PC-3 (cell line): ENCODE data around the gene RNF8. TPM values are rescaled to one million over a fixed set of nuclear protein-coding genes. Genes with fewer than 3 reads are reported as not detected.
"Not testable (repeated sequence)": the region's sequence is repeated elsewhere in the genome, so short reads cannot be mapped to it uniquely, and the experiment has no call there.

Experiments used
- ATAC-seq: fragments of 200-7000 bp; cut with Tn5 transposase; 2 replicates; pipeline ENCODE4 v1.9.1; 2020; ENCODE audit warnings: mild to moderate bottlenecking, moderate library complexity
- BruUV-seq: library from RNA; stranded (reverse); fragments of 400-500 nt; replicated peaks from 2 replicates; lab custom pipeline; 2021; lab: Mats Ljungman, UMichigan
- CTCF ChIA-PET: fragments of 300-600 bp; sonication (Branson Sonifier 250); formaldehyde crosslinking; loops from one replicate; lab custom pipeline; 2022; ENCODE audit warnings: antibody characterized with exemption; lab: Charles Lee
- POLR2A ChIA-PET: fragments of 300-600 bp; sonication (Branson Sonifier 250); formaldehyde crosslinking; loops from one replicate; lab custom pipeline; 2022; ENCODE audit warnings: antibody characterized with exemption; ENCODE audit not compliant: unreplicated experiment; lab: Charles Lee
- DNase-seq: peaks from one replicate; pipeline ENCODE4 v3.0.0-alpha.2; 2015
- H2AFZ ChIP-seq: fragments of 300-600 bp; sonication (generic); 2 replicates; pipeline ENCODE4 v1.6.0; 2016; ENCODE audit warnings: antibody characterized with exemption, low read length
- H3F3A ChIP-seq: fragments of 300-600 bp; sonication (generic); one replicate; pipeline ENCODE4 v1.6.0; 2017; ENCODE audit warnings: antibody characterized with exemption, low read length, control low read depth, mild to moderate bottlenecking; ENCODE audit not compliant: unreplicated experiment
- H3K27ac ChIP-seq: fragments of 300-600 bp; sonication (generic); 2 replicates; pipeline ENCODE4 v1.5.1; 2016; ENCODE audit warnings: mild to moderate bottlenecking, low read length
- H3K27me3 ChIP-seq: fragments of 300-600 bp; sonication (generic); 2 replicates; pipeline ENCODE4 v1.6.1; 2016; ENCODE audit warnings: low read length, mixed read lengths
- H3K36me3 ChIP-seq: fragments of 300-600 bp; sonication (generic); 2 replicates; pipeline ENCODE4 v1.6.1; 2016; ENCODE audit warnings: low read depth, mixed run types, low read length, mixed read lengths
- H3K4me1 ChIP-seq: fragments of 300-600 bp; sonication (generic); 2 replicates; pipeline ENCODE4 v1.5.1; 2016; ENCODE audit warnings: low read length; ENCODE audit not compliant: insufficient read depth
- H3K4me2 ChIP-seq: fragments of 300-600 bp; sonication (generic); 2 replicates; pipeline ENCODE4 v1.6.0; 2016; ENCODE audit warnings: low read length
- H3K4me3 ChIP-seq: fragments of 300-600 bp; sonication (generic); 2 replicates; pipeline ENCODE4 v1.5.1; 2016; ENCODE audit warnings: mild to moderate bottlenecking, low read length, mixed read lengths
- H3K79me2 ChIP-seq: fragments of 300-600 bp; sonication (generic); 2 replicates; pipeline ENCODE4 v1.6.1; 2017; ENCODE audit warnings: low read length, mixed read lengths
- H3K9ac ChIP-seq: fragments of 300-600 bp; sonication (generic); 2 replicates; pipeline ENCODE4 v1.6.0; 2016; ENCODE audit warnings: mild to moderate bottlenecking, low read length
- H3K9me2 ChIP-seq: fragments of 300-600 bp; sonication (generic); replicated peaks from 2 replicates; pipeline ENCODE4 v1.6.1; 2016; ENCODE audit warnings: mixed run types, low read length, mixed read lengths
- H3K9me3 ChIP-seq: fragments of 300-600 bp; sonication (generic); 2 replicates; pipeline ENCODE4 v1.6.1; 2016; ENCODE audit warnings: low read length, mixed read lengths
- H4K20me1 ChIP-seq: fragments of 300-600 bp; sonication (generic); 2 replicates; pipeline ENCODE4 v1.6.1; 2016; ENCODE audit warnings: low read length, mixed read lengths
- EZH2 ChIP-seq: fragments of 300-600 bp; sonication (generic); IDR thresholded peaks from one replicate; pipeline ENCODE4 v1.6.1; 2017; ENCODE audit warnings: antibody characterized with exemption, mild to moderate bottlenecking, low read length; ENCODE audit not compliant: unreplicated experiment
- EZH2phosphoT487 ChIP-seq: fragments of 300-600 bp; sonication (generic); IDR thresholded peaks from 2 replicates; pipeline ENCODE4 v1.6.1; 2018; ENCODE audit warnings: mild to moderate bottlenecking, antibody characterized with exemption, low read length, borderline replicate concordance
- intact Hi-C: fragments of 100-400 bp; cut with micrococcal nuclease; formaldehyde crosslinking; loops from 2 replicates; pipeline ENCODE4 v1.9.0; 2023
- total RNA-seq: library from RNA; depleted of rRNA; stranded (reverse); fragments of >200 nt; gene quantifications from 2 replicates; pipeline ENCODE4 v1.2.3, GENCODE V29; 2014
- TF ChIP-seq, protein P1 (sequence below): fragments of 300-600 bp; sonication (generic); conservative IDR thresholded peaks from 2 replicates; pipeline ENCODE4 v1.5.1; 2017; ENCODE audit warnings: antibody characterized with exemption, low read depth, mild to moderate bottlenecking, low read length

The RNF8 gene
- total RNA-seq, 1 experiment from 2014 or later, result 28.1 TPM

- POLR2A ChIA-PET, result no interaction called here
These were observed 47.9 kb upstream of the RNF8 start for GRCh38 chr6:37305841-37306425.

GRCh38 chr6:37306624-37307222 is 47.1 kb upstream of the RNF8 start:
- Histone ChIP-seq H3K27me3 (no peaks in the 10 kb centered on the region), H4K20me1 (no peaks in the 10 kb centered on the region), H3K4me3 (no peak overlapping the region), H3K79me2 (no peaks in the 10 kb centered on the region), H2AFZ (no peak overlapping the region), H3K4me2 (no peak overlapping the region), H3K9me3 (no peaks in the 10 kb centered on the region), H3K9ac (no peak overlapping the region), H3F3A (no peaks in the 10 kb centered on the region), H3K4me1 (peaks cover 4% of the 10 kb centered on the region; the same call in 1 of the 2 replicates), H3K36me3 (peaks cover 9% of the 10 kb centered on the region; the same call in 1 of the 2 replicates), H3K27ac (no peak overlapping the region), H3K9me2 (no peaks in the 10 kb centered on the region)
- no peak for TF ChIP-seq EZH2
- no peak for TF ChIP-seq EZH2phosphoT487
- TF ChIP-seq, protein P1, sequence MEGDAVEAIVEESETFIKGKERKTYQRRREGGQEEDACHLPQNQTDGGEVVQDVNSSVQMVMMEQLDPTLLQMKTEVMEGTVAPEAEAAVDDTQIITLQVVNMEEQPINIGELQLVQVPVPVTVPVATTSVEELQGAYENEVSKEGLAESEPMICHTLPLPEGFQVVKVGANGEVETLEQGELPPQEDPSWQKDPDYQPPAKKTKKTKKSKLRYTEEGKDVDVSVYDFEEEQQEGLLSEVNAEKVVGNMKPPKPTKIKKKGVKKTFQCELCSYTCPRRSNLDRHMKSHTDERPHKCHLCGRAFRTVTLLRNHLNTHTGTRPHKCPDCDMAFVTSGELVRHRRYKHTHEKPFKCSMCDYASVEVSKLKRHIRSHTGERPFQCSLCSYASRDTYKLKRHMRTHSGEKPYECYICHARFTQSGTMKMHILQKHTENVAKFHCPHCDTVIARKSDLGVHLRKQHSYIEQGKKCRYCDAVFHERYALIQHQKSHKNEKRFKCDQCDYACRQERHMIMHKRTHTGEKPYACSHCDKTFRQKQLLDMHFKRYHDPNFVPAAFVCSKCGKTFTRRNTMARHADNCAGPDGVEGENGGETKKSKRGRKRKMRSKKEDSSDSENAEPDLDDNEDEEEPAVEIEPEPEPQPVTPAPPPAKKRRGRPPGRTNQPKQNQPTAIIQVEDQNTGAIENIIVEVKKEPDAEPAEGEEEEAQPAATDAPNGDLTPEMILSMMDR, result no peak
- intact Hi-C loops, result no loop called here
- DNase-seq (no peak), ATAC-seq (no peak)
- BruUV-seq, result no TSS peak
- POLR2A ChIA-PET, result no interaction called here
- CTCF ChIA-PET, result no interaction called here

More at GRCh38 chr6:37305841-37306425, 47.9 kb upstream of the RNF8 start:
- Histone ChIP-seq H3K9me2 (no peaks in the 10 kb centered on the region), H3K79me2 (no peaks in the 10 kb centered on the region), H3F3A (no peaks in the 10 kb centered on the region), H3K27ac (no peak overlapping the region), H3K9ac (no peak overlapping the region), H3K4me2 (no peak overlapping the region), H4K20me1 (no peaks in the 10 kb centered on the region), H2AFZ (no peak overlapping the region), H3K9me3 (no peaks in the 10 kb centered on the region), H3K4me3 (no peak overlapping the region), H3K27me3 (no peaks in the 10 kb centered on the region), H3K36me3 (peaks cover 9% of the 10 kb centered on the region; the same call in 1 of the 2 replicates), H3K4me1 (peaks cover 4% of the 10 kb centered on the region; the same call in 1 of the 2 replicates)
- BruUV-seq, result no TSS peak
- CTCF ChIA-PET, result no interaction called here
- no peak for DNase-seq
- no peak for ATAC-seq
- no peak for TF ChIP-seq EZH2phosphoT487
- TF ChIP-seq, protein P1, result no peak
- TF ChIP-seq EZH2, result no peak
- intact Hi-C loops, result no loop called here

DNA sequence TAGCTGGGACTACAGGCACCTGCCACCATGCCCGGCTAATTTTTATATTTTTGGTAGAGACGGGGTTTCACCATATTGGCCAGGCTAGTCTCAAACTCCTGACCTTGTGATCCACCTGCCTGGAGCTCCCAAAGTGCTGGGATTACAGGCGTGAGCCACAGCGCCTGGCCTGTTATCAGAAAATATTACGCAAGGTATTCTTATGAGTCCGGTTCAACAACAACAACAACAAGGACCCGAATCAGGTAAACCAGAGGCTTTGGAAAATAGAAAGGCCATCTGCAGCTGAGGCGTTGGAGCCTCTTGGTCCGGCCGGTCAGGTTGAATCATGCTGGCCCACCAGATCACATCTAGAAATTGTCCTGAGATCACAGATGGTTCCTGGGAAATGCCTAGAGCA is 46.3 kb upstream of the RNF8 start:
- H4K20me1 ChIP-seq, DNase-seq, H3K27ac ChIP-seq, H3K9ac ChIP-seq, H3K9me3 ChIP-seq, H3K27me3 ChIP-seq, H3F3A ChIP-seq, H3K36me3 ChIP-seq, H3K79me2 ChIP-seq, H3K4me1 ChIP-seq, BruUV-seq, CTCF ChIA-PET, intact Hi-C loops, H3K9me2 ChIP-seq, ATAC-seq, H3K4me3 ChIP-seq, H2AFZ ChIP-seq, H3K4me2 ChIP-seq: not testable (repeated sequence)
- POLR2A ChIA-PET, result interaction anchor here (0.6 kb wide), 1 partner anchor 48 kb away, joined by 3 read pairs; no protein-coding TSS in a partner anchor
